NB4 (cell line): ENCODE results near the gene LDB3.

ENCODE experiments used
- DNase-seq: peaks from one replicate; pipeline ENCODE4 v3.0.0; 2010; ENCODE audit warnings: low read depth
- H3K4me3 ChIP-seq: one replicate; pipeline ENCODE4 v1.5.1; 2011; ENCODE audit warnings: mild to moderate bottlenecking, low read depth, low read length, moderate library complexity
- CTCF ChIP-seq: IDR thresholded peaks from one replicate; pipeline ENCODE4 v1.5.1; 2012; ENCODE audit warnings: low read depth, low read length
- MAX ChIP-seq: IDR thresholded peaks from 2 replicates; pipeline ENCODE4 v1.6.1; 2011; ENCODE audit warnings: low read depth, low read length
- MYC ChIP-seq: IDR thresholded peaks from 2 replicates; pipeline ENCODE4 v1.6.1; 2011; ENCODE audit warnings: low read depth, low read length
- POLR2A ChIP-seq: IDR thresholded peaks from 2 replicates; pipeline ENCODE4 v1.6.1; 2011; ENCODE audit warnings: mild to moderate bottlenecking; ENCODE audit not compliant: insufficient read length; ENCODE audit errors: extremely low read depth

The LDB3 gene

GRCh38 chr10:86756511-86757112 lies 88.3 kb downstream of the LDB3 start, which contains the start of gene BMPR1A:
TSS of gene BMPR1A (plus strand) at chr10:86756619. CDS start at chr10:86876019, 119,400 bp downstream.
- DNase-seq, result no peak
- TF ChIP-seq MYC, result no peak
- no peak for TF ChIP-seq CTCF
- no peak for TF ChIP-seq POLR2A
- TF ChIP-seq MAX, result no peak
- H3K4me3 ChIP-seq, result peak within 1 kb of the TSS; percentile 82

- TF ChIP-seq CTCF (no peak), MAX (no peak), MYC (no peak), POLR2A (no peak)
- peak; percentile 58 for DNase-seq
- peak overlapping the region; percentile 77 for H3K4me3 ChIP-seq
Observed at GRCh38 chr10:86757113-86757972, 89.0 kb downstream of the LDB3 start.

GRCh38 chr10:86758189-86759072 lies 90.1 kb downstream of the LDB3 start:
- H3K4me3 ChIP-seq, result peak overlapping the region; percentile 77
- DNase-seq, result peak; percentile 31
- TF ChIP-seq CTCF (no peak), MAX (no peak), MYC (no peak), POLR2A (no peak)

GRCh38 chr10:86759073-86759672 lies 90.9 kb downstream of the LDB3 start:
- peak overlapping the region; percentile 37 for H3K4me3 ChIP-seq
- TF ChIP-seq MYC, result no peak
- no peak for TF ChIP-seq POLR2A
- no peak for TF ChIP-seq CTCF
- TF ChIP-seq MAX, result no peak
- peak; percentile 38 for DNase-seq

GRCh38 chr10:86763404-86763803 lies 95.1 kb downstream of the LDB3 start:
- TF ChIP-seq CTCF (no peak), MYC (no peak), MAX (no peak), POLR2A (no peak)
- no peak for DNase-seq
- no peak overlapping the region for H3K4me3 ChIP-seq
